HG02884 (cell line): ENCODE data around the gene OR4E2.
A peak's percentile ranks its signal among the peaks of the same experiment; 100 is the strongest.
"Not testable (repeated sequence)": the region's sequence is repeated elsewhere in the genome, so short reads cannot be mapped to it uniquely, and the experiment has no call there.

Source experiments
- ATAC-seq: cut with Tn5 transposase; IDR thresholded peaks from one replicate; pipeline ENCODE4 v1.9.1; 2021; ENCODE audit warnings: mild to moderate bottlenecking, moderate library complexity; ENCODE audit not compliant: unreplicated experiment

Gene OR4E2

DNA sequence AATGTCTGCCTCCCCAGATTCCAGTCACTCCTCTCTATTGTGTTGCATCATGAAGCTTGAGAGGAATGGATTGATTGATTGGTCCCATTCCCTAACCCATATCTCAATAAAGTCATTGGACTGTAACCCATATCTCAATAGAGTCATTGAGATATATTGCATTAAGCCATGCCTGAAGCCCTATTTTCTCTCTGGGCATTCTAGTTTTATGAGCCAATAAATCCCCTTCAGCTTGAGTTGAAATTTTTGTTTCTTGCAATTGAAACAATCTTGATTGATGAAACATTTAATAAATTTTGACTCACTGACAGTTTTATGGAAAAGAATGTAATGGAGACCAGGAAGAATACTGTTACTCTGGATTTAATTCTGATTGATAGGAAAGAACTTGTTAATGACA is 40.8 kb downstream of the OR4E2 start:
- ATAC-seq = no peak

DNA sequence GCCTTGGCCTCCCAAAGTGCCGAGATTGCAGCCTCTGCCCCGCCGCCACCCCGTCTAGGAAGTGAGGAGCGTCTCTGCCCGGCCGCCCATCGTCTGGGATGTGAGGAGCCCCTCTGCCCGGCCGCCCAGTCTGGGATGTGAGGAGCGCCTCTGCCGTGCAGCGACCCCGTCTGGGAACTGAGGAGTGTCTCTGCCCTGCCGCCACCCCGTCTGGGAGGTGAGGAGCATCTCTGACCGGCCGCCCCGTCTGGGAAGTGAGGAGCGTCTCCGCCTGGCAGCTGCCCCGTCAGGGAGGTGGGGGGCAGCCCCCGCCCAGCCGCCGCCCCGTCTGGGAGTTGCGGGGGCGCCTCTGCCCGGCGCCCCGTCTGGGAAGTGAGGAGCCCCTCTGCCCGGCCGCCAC is 44.0 kb downstream of the OR4E2 start:
- not testable (repeated sequence) for ATAC-seq

DNA sequence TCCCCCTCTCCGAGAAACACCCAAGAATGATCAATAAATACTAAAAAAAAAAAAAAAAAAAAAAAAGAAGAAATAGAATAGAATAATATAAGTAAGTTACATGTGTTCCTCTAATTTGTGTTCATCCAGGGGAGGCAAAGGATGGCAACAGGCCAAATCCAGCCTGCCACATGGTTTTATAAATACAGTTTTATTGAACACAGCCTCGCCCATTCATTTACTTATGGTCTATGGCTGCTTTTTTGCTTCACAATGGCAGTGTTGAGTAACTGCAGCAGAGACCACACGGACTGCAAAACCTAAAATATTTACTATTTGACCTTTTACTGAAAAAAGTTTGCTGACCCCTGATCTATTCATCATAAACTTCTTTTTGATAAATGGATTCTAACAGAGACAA is 44.9 kb downstream of the OR4E2 start:
- ATAC-seq = not testable (repeated sequence)

- ATAC-seq = no peak
Observed at GRCh38 chr14:21699551-21699950, 45.9 kb downstream of the OR4E2 start.

DNA sequence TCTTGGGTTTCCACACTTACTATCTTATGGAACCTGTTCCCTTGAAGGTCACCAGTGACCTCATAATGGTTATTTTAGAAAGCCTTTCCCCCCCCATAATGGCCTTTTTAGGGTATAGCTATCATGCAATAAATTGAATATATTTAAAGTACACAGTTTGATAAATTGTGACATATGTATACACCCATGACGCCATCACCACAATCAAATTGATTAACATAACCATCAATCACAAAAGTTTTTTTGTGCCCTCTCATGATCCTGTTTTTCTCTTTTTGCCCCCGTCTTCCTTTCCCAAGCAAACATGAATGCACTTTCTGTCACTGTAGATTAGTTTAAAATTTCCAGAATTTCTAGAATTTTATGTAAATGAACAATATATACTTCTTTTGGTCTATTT is 48.7 kb downstream of the OR4E2 start:
- ATAC-seq = no peak

DNA sequence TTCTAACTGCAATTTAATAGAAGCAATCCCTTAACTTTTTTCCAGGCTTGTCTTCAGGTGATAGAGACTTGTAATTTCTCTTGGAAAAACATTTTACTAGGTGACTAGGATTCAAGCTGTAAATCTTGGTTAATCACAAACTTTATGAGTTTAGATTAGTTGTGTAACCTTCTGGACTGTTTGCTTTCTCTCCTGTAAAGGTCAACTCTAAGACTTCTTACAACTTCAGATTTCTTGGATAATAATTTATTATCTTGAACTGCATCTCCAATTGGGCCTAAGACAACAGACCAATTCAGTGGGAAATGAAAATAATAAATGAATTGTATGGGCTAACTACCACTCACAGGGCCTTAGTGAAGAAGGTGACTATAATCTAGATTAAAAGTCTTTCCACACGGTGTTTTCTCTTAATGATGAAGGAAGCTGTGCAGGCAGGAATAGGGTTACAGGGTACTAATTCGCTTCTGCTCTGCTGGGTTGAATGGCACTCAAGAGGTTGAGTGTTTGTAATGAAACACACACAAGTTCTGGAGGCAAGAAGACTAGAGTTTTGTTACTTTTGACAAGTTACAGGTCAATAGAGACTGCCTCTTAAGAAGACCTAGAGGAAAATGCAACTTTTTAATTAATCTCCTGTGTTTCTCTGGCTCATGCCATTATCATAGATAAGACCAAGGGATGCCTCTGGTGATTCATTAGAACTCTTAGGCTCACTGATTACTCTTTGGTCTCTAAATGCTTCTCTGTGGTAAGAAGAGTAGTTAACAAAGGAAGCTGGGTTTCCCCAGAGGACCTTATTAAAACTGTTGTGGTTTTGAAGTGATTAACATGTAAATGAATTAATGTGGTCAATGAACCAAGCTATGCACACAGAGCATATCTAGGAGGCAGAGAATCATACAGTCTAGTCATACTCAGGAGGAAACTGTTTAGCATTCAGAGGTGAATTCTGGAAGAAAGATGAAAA is 50.0 kb downstream of the OR4E2 start:
- ATAC-seq = no peak

DNA sequence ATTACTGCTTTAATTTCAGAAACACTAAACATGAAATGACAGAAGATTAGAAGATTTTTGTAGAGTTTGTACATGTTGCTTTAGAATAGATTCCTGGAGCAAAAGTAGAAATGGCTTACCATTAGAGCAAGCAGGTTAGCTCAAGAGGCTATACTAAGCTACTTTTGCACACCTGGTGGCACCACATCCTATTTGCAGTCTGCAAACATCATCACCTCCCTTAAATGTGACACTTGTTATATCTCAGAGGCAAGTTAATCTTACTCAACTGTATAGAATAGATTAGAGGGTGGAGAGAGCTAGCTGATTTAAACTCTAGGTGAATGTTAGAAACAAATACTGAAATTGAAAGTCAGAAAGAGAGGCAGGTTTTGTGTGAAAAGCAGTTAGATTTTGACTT is 50.7 kb downstream of the OR4E2 start:
- ATAC-seq = no peak

GRCh38 chr14:21711360-21711961 is 57.8 kb downstream of the OR4E2 start:
- ATAC-seq = peak; percentile 54

DNA sequence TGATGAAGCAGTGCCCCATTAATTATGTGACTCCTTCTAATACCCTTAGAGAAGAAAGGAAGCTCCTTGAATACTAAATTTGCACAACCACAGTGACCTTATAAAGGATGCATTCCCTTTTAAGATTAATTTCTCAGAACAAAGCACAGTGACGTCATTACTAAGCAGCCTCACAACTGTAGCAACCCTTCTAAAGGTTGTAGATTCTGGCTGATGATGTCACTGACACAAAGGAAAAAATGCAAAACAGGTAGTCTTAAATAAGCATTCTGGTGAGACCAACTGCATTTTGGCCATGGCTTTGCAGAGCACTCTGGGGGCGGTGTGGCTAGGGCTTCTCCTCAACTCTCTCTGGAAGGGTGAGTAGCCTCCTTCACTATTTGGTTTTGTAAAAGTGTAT is 58.4 kb downstream of the OR4E2 start:
- ATAC-seq = no peak

GRCh38 chr14:21714318-21714929 is 60.8 kb downstream of the OR4E2 start:
- no peak for ATAC-seq
